ENCODE measurements around the gene GINS2.
A peak's percentile ranks its signal among the peaks of the same experiment; 100 is the strongest.

GINS2 gene

GRCh38 chr16:85733839-85734170 lies 45.1 kb upstream of the GINS2 start:
- Histone ChIP-seq H3K36me3 (no peaks in the 10 kb centered on the region), H3K4me3 (ENCODE audit: low read depth, low read length) (no peak overlapping the region), H3K27ac (no peak overlapping the region), H3K9me3 (ENCODE audit: severe bottlenecking) (no peaks in the 10 kb centered on the region), H3K27me3 (ENCODE audit: insufficient read depth, low read depth, severe bottlenecking) (no peaks in the 10 kb centered on the region)
- no peak for DNase-seq
- no peak for TF ChIP-seq CTCF (IDR thresholded peaks at IDR 0.05; ENCODE audit: low read depth, low read length)

GRCh38 chr16:85733155-85733838 lies 44.5 kb upstream of the GINS2 start:
- DNase-seq: no peak
- no peak overlapping the region for H3K4me3 ChIP-seq (ENCODE audit: low read depth, low read length)
- H3K27me3 ChIP-seq (ENCODE audit: insufficient read depth, low read depth, severe bottlenecking): no peaks in the 10 kb centered on the region
- H3K36me3 ChIP-seq: no peaks in the 10 kb centered on the region
- H3K9me3 ChIP-seq (ENCODE audit: severe bottlenecking): no peaks in the 10 kb centered on the region
- H3K27ac ChIP-seq: no peak overlapping the region
- no peak for TF ChIP-seq CTCF (IDR thresholded peaks at IDR 0.05; ENCODE audit: low read depth, low read length)

- H3K27ac ChIP-seq: no peak overlapping the region
- no peak overlapping the region for H3K4me3 ChIP-seq (ENCODE audit: low read depth, low read length)
- no peak for TF ChIP-seq CTCF (IDR thresholded peaks at IDR 0.05; ENCODE audit: low read depth, low read length)
- no peaks in the 10 kb centered on the region for H3K9me3 ChIP-seq (ENCODE audit: severe bottlenecking)
- DNase-seq: no peak
- H3K27me3 ChIP-seq (ENCODE audit: insufficient read depth, low read depth, severe bottlenecking): no peaks in the 10 kb centered on the region
- no peaks in the 10 kb centered on the region for H3K36me3 ChIP-seq
Measured at GRCh38 chr16:85731179-85731578, 42.4 kb upstream of the GINS2 start.

- Histone ChIP-seq H3K27ac (peak overlapping the region; percentile 68), H3K27me3 (ENCODE audit: insufficient read depth, low read depth, severe bottlenecking) (no peaks in the 10 kb centered on the region), H3K36me3 (no peaks in the 10 kb centered on the region), H3K9me3 (ENCODE audit: severe bottlenecking) (no peaks in the 10 kb centered on the region), H3K4me3 (ENCODE audit: low read depth, low read length) (no peak overlapping the region)
- no peak for TF ChIP-seq CTCF (IDR thresholded peaks at IDR 0.05; ENCODE audit: low read depth, low read length)
- DNase-seq: no peak
Measured at GRCh38 chr16:85730186-85730465, 41.4 kb upstream of the GINS2 start.

- H3K4me3 ChIP-seq (ENCODE audit: low read depth, low read length): no peak overlapping the region
- TF ChIP-seq CTCF (IDR thresholded peaks at IDR 0.05; ENCODE audit: low read depth, low read length): no peak
- H3K27ac ChIP-seq: peak overlapping the region; percentile 68
- no peaks in the 10 kb centered on the region for H3K36me3 ChIP-seq
- no peaks in the 10 kb centered on the region for H3K9me3 ChIP-seq (ENCODE audit: severe bottlenecking)
- DNase-seq: peak; percentile 49
- H3K27me3 ChIP-seq (ENCODE audit: insufficient read depth, low read depth, severe bottlenecking): no peaks in the 10 kb centered on the region
Measured at GRCh38 chr16:85729452-85730185, 40.9 kb upstream of the GINS2 start.

GRCh38 chr16:85728879-85729278 lies 40.1 kb upstream of the GINS2 start:
- Histone ChIP-seq H3K9me3 (ENCODE audit: severe bottlenecking) (no peaks in the 10 kb centered on the region), H3K27ac (peak overlapping the region; percentile 68), H3K4me3 (ENCODE audit: low read depth, low read length) (no peak overlapping the region), H3K36me3 (no peaks in the 10 kb centered on the region), H3K27me3 (ENCODE audit: insufficient read depth, low read depth, severe bottlenecking) (no peaks in the 10 kb centered on the region)
- peak; percentile 61 for TF ChIP-seq CTCF (IDR thresholded peaks at IDR 0.05; ENCODE audit: low read depth, low read length)
- peak; percentile 40 for DNase-seq

Measured in WERI-Rb-1 (cell line).